H9 (cell line): ENCODE results near the gene MUS81. TPM values are rescaled to one million over a fixed set of nuclear protein-coding genes. Genes with fewer than 3 reads are reported as not detected.

Source experiments
- DNase-seq: peaks from one replicate; pipeline ENCODE4 v3.0.0-alpha.2; 2017
- H2AFZ ChIP-seq: one replicate; pipeline ENCODE4 v1.6.1; 2013; ENCODE audit warnings: mild to moderate bottlenecking, low read length, control low read depth, moderate library complexity
- H2AK5ac ChIP-seq: 2 replicates; pipeline ENCODE4 v1.6.1; 2013; ENCODE audit warnings: low read length, control low read depth, mixed read lengths; ENCODE audit not compliant: insufficient read length
- H2BK120ac ChIP-seq: one replicate; pipeline ENCODE4 v1.6.1; 2013; ENCODE audit warnings: low read depth, mild to moderate bottlenecking, low read length, control low read depth, inconsistent platforms; ENCODE audit not compliant: poor library complexity, severe bottlenecking
- H2BK12ac ChIP-seq: 2 replicates; pipeline ENCODE4 v1.6.1; 2013; ENCODE audit warnings: low read length, control low read depth, mixed read lengths, low read depth; ENCODE audit not compliant: insufficient read length
- H2BK15ac ChIP-seq: 2 replicates; pipeline ENCODE4 v1.6.1; 2013; ENCODE audit warnings: low read depth, low read length, control low read depth
- H2BK20ac ChIP-seq: one replicate; pipeline ENCODE4 v1.6.1; 2013; ENCODE audit warnings: low read depth, mild to moderate bottlenecking, low read length, control low read depth, inconsistent platforms; ENCODE audit not compliant: poor library complexity, severe bottlenecking
- H2BK5ac ChIP-seq: 2 replicates; pipeline ENCODE4 v1.6.1; 2013; ENCODE audit warnings: low read length, control low read depth, mixed read lengths; ENCODE audit not compliant: insufficient read length
- H3K14ac ChIP-seq: 2 replicates; pipeline ENCODE4 v1.6.1; 2013; ENCODE audit warnings: low read length, control low read depth; ENCODE audit not compliant: insufficient read depth
- H3K18ac ChIP-seq: 2 replicates; pipeline ENCODE4 v1.6.1; 2013; ENCODE audit warnings: low read depth, mild to moderate bottlenecking, mixed read lengths, low read length, control low read depth; ENCODE audit not compliant: insufficient read length
- H3K23ac ChIP-seq: 2 replicates; pipeline ENCODE4 v1.6.1; 2013; ENCODE audit warnings: low read length, control low read depth, mixed read lengths, low read depth; ENCODE audit not compliant: insufficient read length
- H3K23me2 ChIP-seq: 2 replicates; pipeline ENCODE4 v1.6.1; 2013; ENCODE audit warnings: low read depth, mild to moderate bottlenecking, mixed read lengths, low read length, control low read depth; ENCODE audit not compliant: insufficient read length, poor library complexity, severe bottlenecking
- H3K27ac ChIP-seq: 2 replicates; pipeline ENCODE4 v1.5.1; 2013; ENCODE audit warnings: low read length, control low read depth, mixed read lengths, low read depth; ENCODE audit not compliant: insufficient read length
- H3K27me3 ChIP-seq: 2 replicates; pipeline ENCODE4 v1.6.1; 2013; ENCODE audit warnings: low read length, control low read depth, inconsistent platforms; ENCODE audit not compliant: insufficient read depth
- H3K4ac ChIP-seq: 2 replicates; pipeline ENCODE4 v1.6.1; 2013; ENCODE audit warnings: low read depth, mild to moderate bottlenecking, control low read depth, inconsistent platforms, low read length, moderate library complexity
- H3K4me1 ChIP-seq: 2 replicates; pipeline ENCODE4 v1.6.1; 2013; ENCODE audit warnings: low read length, control low read depth, inconsistent platforms; ENCODE audit not compliant: insufficient read depth
- H3K4me2 ChIP-seq: 2 replicates; pipeline ENCODE4 v1.6.1; 2013; ENCODE audit warnings: low read length, control low read depth, mixed read lengths; ENCODE audit not compliant: insufficient read length, insufficient read depth
- H3K56ac ChIP-seq: 2 replicates; pipeline ENCODE4 v1.6.1; 2013; ENCODE audit warnings: low read depth, mild to moderate bottlenecking, mixed read lengths, low read length, control low read depth; ENCODE audit not compliant: insufficient read length
- H3K79me1 ChIP-seq: 2 replicates; pipeline ENCODE4 v1.6.1; 2013; ENCODE audit warnings: low read depth, mild to moderate bottlenecking, moderate library complexity, low read length, control low read depth, inconsistent platforms; ENCODE audit not compliant: insufficient read depth, poor library complexity, severe bottlenecking
- H3K79me2 ChIP-seq: 2 replicates; pipeline ENCODE4 v1.6.1; 2013; ENCODE audit warnings: low read length, control low read depth, inconsistent platforms; ENCODE audit not compliant: insufficient read depth
- H3K9ac ChIP-seq: 2 replicates; pipeline ENCODE4 v1.6.1; 2013; ENCODE audit warnings: low read length, control low read depth, mixed read lengths; ENCODE audit not compliant: insufficient read length; ENCODE audit errors: extremely low read depth
- H3K9me3 ChIP-seq: one replicate; pipeline ENCODE4 v1.6.1; 2013; ENCODE audit warnings: low read depth, low read length, inconsistent platforms; ENCODE audit not compliant: control insufficient read depth
- H3T11ph ChIP-seq: one replicate; pipeline ENCODE4 v1.6.1; 2013; ENCODE audit warnings: mild to moderate bottlenecking, low read length, control low read depth, inconsistent platforms
- H4K20me1 ChIP-seq: one replicate; pipeline ENCODE4 v1.6.1; 2013; ENCODE audit not compliant: control insufficient read depth, insufficient read length, insufficient read depth
- H4K5ac ChIP-seq: 2 replicates; pipeline ENCODE4 v1.6.1; 2013; ENCODE audit warnings: low read depth, mild to moderate bottlenecking, mixed read lengths, low read length, control low read depth; ENCODE audit not compliant: insufficient read length
- H4K8ac ChIP-seq: replicated peaks from 2 replicates; pipeline ENCODE4 v1.6.1; 2013; ENCODE audit warnings: low read length, control low read depth, mixed read lengths, low read depth; ENCODE audit not compliant: insufficient read length
- H4K91ac ChIP-seq: 2 replicates; pipeline ENCODE4 v1.6.1; 2013; ENCODE audit warnings: low read depth, mild to moderate bottlenecking, moderate library complexity, mixed read lengths, low read length, control low read depth; ENCODE audit not compliant: insufficient read length
- H3K27ac Mint-ChIP-seq, 3 experiments: 2 replicates in 2 of 3; 3 replicates in 1 of 3; pipeline ENCODE4 v1.8.0; 2020 to 2021; ENCODE audit warnings: mixed read lengths in 3 of 3, mild to moderate bottlenecking in 1 of 3, moderate library complexity in 1 of 3
- H3K27me3 Mint-ChIP-seq: 2 replicates; pipeline ENCODE4 v1.8.0; 2021; ENCODE audit warnings: low read depth, mild to moderate bottlenecking, moderate library complexity, mixed read lengths
- H3K36me3 Mint-ChIP-seq, 3 experiments: 2 replicates in 2 of 3; 3 replicates in 1 of 3; pipeline ENCODE4 v1.8.0; 2020 to 2021; ENCODE audit warnings: low read depth in 3 of 3, mixed read lengths in 3 of 3; ENCODE audit not compliant: insufficient read depth in 1 of 3
- H3K4me1 Mint-ChIP-seq, 2 experiments: 2 replicates each; pipeline ENCODE4 v1.8.0; 2020; ENCODE audit warnings: mixed read lengths in 2 of 2
- H3K4me3 Mint-ChIP-seq, 2 experiments: 2 replicates in 1 of 2; 3 replicates in 1 of 2; pipeline ENCODE4 v1.8.0; 2020 to 2021; ENCODE audit warnings: mild to moderate bottlenecking in 2 of 2, mixed read lengths in 2 of 2, moderate library complexity in 1 of 2
- H3K9me3 Mint-ChIP-seq, 2 experiments: 2 replicates in 1 of 2; 3 replicates in 1 of 2; pipeline ENCODE4 v1.8.0; 2020; ENCODE audit warnings: mild to moderate bottlenecking in 2 of 2, mixed read lengths in 2 of 2, moderate library complexity in 1 of 2
- WGBS: extraction: QIAGEN DNeasy Blood & Tissue Kit; methylation state at CpG from one replicate; pipeline ENCODE4 v1.1.7; 2013; ENCODE audit warnings: missing lambda C conversion rate, low lambda C conversion rate, mixed read lengths; ENCODE audit not compliant: insufficient read length; ENCODE audit errors: extremely low coverage; 5-methylcytosine and 5-hydroxymethylcytosine counted together
- total RNA-seq: library from RNA; stranded (reverse); gene quantifications from 2 replicates; pipeline ENCODE4 v1.2.1, GENCODE V29; 2021
- TF ChIP-seq, protein P1 (sequence below): fragments of 200-600 bp; sonication (generic); conservative IDR thresholded peaks from 3 replicates; pipeline ENCODE4 v1.8.0; 2021; ENCODE audit warnings: antibody characterized with exemption, mild to moderate bottlenecking

The MUS81 gene
- total RNA-seq, 1 experiment from 2014 or later = 49.2 TPM

DNA sequence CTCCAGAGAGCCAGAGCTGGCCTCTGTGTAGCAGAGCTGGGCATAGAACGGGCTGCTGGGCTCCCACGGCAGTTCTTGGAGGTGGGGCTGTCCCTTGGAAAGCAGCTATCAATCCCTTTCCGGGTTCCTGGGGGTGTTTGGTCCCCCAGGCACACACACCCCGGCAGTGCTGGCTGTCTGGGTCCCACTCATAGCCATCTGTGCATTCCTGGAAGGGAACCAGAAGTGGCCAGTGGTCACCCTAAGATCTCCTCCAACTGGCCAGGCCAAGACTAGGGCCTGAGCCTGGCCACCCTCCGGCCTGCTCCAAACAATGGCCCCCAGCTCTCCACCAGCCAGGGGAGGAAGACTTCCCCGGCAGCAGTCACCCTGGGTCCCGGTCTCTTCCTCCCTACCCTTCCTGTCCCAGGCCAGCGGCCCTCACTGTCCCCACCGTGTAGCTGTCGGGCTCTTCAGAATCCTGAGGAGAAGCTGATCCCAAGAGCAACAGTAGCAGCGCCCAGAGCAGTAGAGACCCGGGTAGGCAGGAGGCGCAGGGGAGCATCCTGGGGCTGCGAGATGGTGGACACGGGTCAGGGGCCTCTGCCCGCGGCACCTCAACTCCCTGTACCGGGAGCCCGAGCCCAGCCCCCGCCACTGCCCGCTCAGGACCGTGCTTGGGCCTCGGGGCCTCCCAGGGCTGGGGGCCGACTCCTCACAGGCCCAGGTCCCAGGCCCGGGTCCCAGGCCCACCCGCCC is 11.7 kb downstream of the MUS81 start:
- H3K14ac ChIP-seq = no peak overlapping the region
- no peak overlapping the region for H3K27ac ChIP-seq
- H3K4me1 ChIP-seq = no peaks in the 10 kb centered on the region
- no peak overlapping the region for H2AFZ ChIP-seq
- H4K8ac ChIP-seq = no peak overlapping the region
- H3K27me3 ChIP-seq = peaks cover 3% of the 10 kb centered on the region; the same call in 1 of the 2 replicates
- H3K9me3 ChIP-seq = no peaks in the 10 kb centered on the region
- no peak overlapping the region; a peak in 1 of 7 replicates for H3K27ac Mint-ChIP-seq
- no peak overlapping the region for H3K23ac ChIP-seq
- no peak overlapping the region for H3K56ac ChIP-seq
- H3K4ac ChIP-seq = no peak overlapping the region
- peaks cover 15 to 17% of the 10 kb centered on the region in 2 experiments for H3K4me1 Mint-ChIP-seq
- DNase-seq = peak; percentile 67
- peaks cover 8% of the 10 kb centered on the region for H3K23me2 ChIP-seq
- no peaks in the 10 kb centered on the region; a peak in 1 of 5 replicates for H3K9me3 Mint-ChIP-seq
- peaks cover 13% of the 10 kb centered on the region for H3K27me3 Mint-ChIP-seq
- H4K5ac ChIP-seq = no peak overlapping the region
- H3K79me1 ChIP-seq = no peaks in the 10 kb centered on the region
- TF ChIP-seq, protein P1, sequence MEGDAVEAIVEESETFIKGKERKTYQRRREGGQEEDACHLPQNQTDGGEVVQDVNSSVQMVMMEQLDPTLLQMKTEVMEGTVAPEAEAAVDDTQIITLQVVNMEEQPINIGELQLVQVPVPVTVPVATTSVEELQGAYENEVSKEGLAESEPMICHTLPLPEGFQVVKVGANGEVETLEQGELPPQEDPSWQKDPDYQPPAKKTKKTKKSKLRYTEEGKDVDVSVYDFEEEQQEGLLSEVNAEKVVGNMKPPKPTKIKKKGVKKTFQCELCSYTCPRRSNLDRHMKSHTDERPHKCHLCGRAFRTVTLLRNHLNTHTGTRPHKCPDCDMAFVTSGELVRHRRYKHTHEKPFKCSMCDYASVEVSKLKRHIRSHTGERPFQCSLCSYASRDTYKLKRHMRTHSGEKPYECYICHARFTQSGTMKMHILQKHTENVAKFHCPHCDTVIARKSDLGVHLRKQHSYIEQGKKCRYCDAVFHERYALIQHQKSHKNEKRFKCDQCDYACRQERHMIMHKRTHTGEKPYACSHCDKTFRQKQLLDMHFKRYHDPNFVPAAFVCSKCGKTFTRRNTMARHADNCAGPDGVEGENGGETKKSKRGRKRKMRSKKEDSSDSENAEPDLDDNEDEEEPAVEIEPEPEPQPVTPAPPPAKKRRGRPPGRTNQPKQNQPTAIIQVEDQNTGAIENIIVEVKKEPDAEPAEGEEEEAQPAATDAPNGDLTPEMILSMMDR = 0 out of 3 replicates have a peak, but pooled peaks have one; percentile 18
- no peaks in the 10 kb centered on the region for H4K20me1 ChIP-seq
- peak overlapping the region; percentile 64 to 68 for H3K4me3 Mint-ChIP-seq
- H4K91ac ChIP-seq = no peak overlapping the region
- H2BK12ac ChIP-seq = no peak overlapping the region
- H2BK20ac ChIP-seq = no peak overlapping the region
- no peak overlapping the region for H3K9ac ChIP-seq
- no peak overlapping the region for H2AK5ac ChIP-seq
- no peaks in the 10 kb centered on the region for H3K79me2 ChIP-seq
- no peak overlapping the region for H2BK15ac ChIP-seq
- no peak overlapping the region for H2BK5ac ChIP-seq
- no peak overlapping the region for H2BK120ac ChIP-seq
- no CpG with 5 or more reads among the region's 26 CpGs for WGBS
- H3K4me2 ChIP-seq = peak overlapping the region; percentile 91
- no peak overlapping the region for H3K18ac ChIP-seq
- H3K36me3 Mint-ChIP-seq = peaks cover 0 to 3% (median 0%) of the 10 kb centered on the region in 3 experiments; a peak in 2 of 7 replicates
- no peak overlapping the region for H3T11ph ChIP-seq
